Medulla oblongata (tissue), 1 donor: Measurements from ENCODE around the gene CGB5.

Source experiments
- DNase-seq: peaks from one replicate; pipeline ENCODE4 v3.0.0-alpha.2; 2015; ENCODE audit errors: extremely low spot score

The CGB5 gene

GRCh38 chr19:49085020-49085867, 41.6 kb downstream of the CGB5 start, which contains the start of gene SNRNP70:
TSS of gene SNRNP70 (plus strand) at chr19:49085451. CDS start at chr19:49086415, 964 bp downstream.
- peak; percentile 98 for DNase-seq

DNA sequence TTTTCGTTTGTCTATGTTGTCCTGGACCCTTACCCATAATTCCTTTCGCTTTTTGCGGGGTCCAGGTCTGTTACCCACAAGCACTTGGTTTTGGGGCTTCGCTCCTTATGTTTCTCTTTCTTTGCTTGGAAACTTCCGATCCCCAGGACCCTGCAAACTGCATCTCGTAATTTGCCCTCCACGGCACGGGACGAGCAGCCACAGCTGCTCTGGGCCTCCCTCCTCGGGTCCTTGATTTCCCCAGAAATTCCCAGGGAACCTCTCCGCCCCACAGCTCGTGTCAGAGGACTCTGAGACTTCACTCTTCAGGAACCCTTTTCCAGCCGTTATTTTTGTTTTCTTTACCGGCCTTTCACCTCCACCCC, 42.2 kb downstream of the CGB5 start:
- no peak for DNase-seq

DNA sequence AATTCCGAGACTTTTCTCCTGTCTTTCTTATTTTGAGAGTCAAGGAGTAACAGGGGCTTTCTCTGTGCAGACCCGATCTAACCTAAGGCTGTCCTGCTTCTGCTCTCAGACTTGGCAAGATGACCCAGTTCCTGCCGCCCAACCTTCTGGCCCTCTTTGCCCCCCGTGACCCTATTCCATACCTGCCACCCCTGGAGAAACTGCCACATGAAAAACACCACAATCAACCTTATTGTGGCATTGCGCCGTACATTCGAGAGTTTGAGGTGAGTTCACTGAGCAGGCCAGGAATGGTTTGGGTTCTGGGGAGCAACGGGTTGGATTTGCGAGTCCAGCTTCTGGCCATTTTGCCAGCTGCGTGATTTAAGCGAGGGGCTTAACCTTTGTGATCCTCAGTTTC, 42.6 kb downstream of the CGB5 start:
- DNase-seq, result no peak

DNA sequence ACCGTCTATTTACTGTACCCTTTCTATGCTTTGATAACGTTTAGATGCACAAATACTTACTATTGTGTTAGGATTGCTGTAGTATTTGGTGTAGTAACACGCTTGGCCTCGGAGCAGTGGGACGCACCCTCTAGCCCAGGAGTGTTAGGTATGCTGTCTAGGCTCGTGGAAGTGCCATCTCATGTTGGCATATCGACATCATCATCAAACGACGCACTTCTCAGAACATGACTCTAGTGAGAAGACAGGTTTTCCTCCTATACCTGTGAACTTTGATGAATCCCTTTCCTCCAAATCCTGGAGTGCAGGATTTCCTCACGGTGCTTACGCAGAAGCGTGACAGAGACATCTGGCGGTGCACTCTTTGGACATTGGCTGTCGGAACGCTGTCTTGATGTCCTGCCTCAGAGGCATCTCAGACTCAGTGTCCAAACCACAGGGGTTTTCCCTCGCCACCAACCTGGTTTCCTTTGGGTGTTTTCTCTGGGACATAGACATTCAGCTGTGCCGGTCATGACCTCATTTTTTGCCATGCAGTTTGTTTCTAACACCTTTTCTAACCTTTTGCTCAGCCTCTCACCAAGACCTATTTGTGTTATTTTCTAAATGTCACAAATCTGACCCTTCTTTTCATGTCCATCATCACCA, 47.9 kb downstream of the CGB5 start:
- no peak for DNase-seq

DNA sequence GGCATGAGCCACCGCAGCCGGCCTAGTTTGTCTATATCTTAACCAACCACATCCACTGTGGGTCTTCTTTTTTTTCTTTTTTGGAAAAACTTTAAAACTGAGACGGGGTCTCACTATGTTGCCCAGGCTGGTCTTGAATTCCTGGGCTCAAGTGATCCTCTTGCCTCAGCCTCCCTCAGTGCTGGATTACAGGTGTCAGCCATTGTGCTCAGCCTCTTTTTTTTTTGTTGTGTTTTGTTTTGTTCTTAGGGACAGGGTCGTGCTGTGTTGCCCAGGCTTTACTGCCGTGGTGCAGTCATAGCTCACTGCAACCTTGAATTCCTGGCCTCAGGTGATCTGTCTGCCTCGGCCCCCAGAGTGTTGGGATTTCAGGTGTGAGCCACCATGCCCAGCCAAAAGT, 49.0 kb downstream of the CGB5 start:
- no peak for DNase-seq
